ENCODE data around the gene ENTPD2. TPM values are rescaled to one million over a fixed set of nuclear protein-coding genes. Genes with fewer than 3 reads are reported as not detected.
A peak's percentile ranks its signal among the peaks of the same experiment; 100 is the strongest.

The ENTPD2 gene
- total RNA-seq, 4 donors from 2014 or later, result 0.22 to 0.49 TPM; not detected in 2

DNA sequence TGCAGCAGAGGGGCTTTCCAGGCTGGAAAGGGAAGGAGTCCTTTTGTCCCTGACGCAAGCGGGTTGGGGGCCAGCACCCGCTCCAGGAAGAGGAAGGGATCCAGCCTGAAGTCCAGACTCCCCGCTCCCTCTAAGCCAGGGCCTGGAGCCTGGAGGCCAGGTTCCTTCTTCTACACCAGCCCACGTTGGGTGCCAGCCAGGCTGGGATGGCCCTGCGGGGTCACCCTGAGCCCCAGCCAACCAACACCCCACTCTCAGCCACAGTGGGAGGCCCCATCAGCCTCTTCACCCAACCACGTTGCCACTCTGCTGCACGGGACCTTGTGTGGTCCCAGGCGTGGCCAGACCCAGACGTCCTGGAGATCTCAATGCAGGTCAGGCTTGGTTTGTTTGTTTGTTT, 21.0 kb downstream of the ENTPD2 start:
- Histone ChIP-seq H3K27ac (no peak overlapping the region), H3K4me3 (replicated peaks in 1 of 3) (no peak overlapping the region), H3K36me3 (no peaks in the 10 kb centered on the region), H3K4me1 (peaks cover 21 to 37% of the 10 kb centered on the region in 2 donors), H3K27me3 (no peaks in the 10 kb centered on the region), H3K9me3 (no peaks in the 10 kb centered on the region)
- DNase-seq, result no peak
- TF ChIP-seq POLR2A (IDR thresholded peaks at IDR 0.05), result no peak
- TF ChIP-seq, protein P1, sequence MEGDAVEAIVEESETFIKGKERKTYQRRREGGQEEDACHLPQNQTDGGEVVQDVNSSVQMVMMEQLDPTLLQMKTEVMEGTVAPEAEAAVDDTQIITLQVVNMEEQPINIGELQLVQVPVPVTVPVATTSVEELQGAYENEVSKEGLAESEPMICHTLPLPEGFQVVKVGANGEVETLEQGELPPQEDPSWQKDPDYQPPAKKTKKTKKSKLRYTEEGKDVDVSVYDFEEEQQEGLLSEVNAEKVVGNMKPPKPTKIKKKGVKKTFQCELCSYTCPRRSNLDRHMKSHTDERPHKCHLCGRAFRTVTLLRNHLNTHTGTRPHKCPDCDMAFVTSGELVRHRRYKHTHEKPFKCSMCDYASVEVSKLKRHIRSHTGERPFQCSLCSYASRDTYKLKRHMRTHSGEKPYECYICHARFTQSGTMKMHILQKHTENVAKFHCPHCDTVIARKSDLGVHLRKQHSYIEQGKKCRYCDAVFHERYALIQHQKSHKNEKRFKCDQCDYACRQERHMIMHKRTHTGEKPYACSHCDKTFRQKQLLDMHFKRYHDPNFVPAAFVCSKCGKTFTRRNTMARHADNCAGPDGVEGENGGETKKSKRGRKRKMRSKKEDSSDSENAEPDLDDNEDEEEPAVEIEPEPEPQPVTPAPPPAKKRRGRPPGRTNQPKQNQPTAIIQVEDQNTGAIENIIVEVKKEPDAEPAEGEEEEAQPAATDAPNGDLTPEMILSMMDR (IDR thresholded peaks at IDR 0.05), result no peak
- intact Hi-C loops (cut with DNase I), result loop anchor here (5.0 to 10.0 kb wide), 2 partner anchors 188 to 246 kb away; partner anchors contain the start of genes AJM1 and PHPT1
- 88 to 96% methylated on average over 4 to 9 of the region's 10 CpGs for WGBS, 2 donors

DNA sequence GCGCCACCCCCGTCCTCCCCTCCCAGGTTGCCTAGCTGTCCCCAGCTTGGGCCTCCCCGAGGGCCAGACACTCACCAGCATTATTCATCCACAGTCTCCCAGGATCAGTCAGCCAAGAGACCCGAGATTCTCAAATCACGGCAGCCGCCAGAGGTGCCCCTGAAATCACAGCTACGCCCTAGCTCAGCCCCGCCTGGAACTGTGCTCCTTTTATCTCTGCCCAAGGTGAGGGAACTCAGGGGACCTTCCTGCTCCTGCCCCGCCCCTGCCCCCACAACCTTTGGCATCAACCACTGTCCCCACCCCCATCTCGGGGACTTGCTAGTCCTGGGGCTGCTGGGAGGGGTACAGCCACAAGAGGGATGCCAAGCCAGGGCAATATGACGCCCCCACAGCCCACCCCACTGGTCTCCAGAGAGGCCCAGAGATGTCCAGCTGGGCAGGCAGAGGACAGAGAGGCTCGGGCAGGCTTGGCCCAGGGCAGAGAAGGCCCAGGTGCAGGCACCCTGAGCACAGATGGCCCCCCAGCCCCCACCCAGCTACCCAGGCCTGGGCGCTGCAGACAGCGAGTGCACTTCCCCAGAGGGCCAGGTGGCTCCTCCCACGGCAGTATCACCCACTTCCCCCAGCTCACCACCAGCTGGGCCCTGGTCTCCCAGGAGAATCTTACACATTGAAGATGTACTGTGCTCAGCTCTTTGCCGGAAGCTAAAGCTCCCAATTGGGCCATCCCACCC, 21.8 kb downstream of the ENTPD2 start, which contains the start of gene FUT7:
Gene FUT7, minus strand, starts transcription at position 185 of the 737 bp plus-strand sequence. Its CDS starts 97 bp downstream, at position 88.
- no peak for TF ChIP-seq POLR2A (IDR thresholded peaks at IDR 0.05)
- TF ChIP-seq, protein P1 (IDR thresholded peaks at IDR 0.05), result no peak
- Histone ChIP-seq H3K4me1 (peaks cover 26 to 43% of the 10 kb centered on the region in 2 donors), H3K27ac (no peak within 1 kb of the TSS), H3K4me3 (replicated peaks in 1 of 3) (no peak within 1 kb of the TSS), H3K36me3 (no peaks in the 10 kb centered on the region), H3K27me3 (no peaks in the 10 kb centered on the region), H3K9me3 (no peaks in the 10 kb centered on the region)
- 67 to 72% methylated on average over 14 to 15 of the region's 16 CpGs for WGBS, 2 donors
- intact Hi-C loops (cut with DNase I), result loop anchor here (2.0 to 10.0 kb wide), 3 partner anchors 83 to 245 kb away; partner anchors contain the start of genes AJM1 and PHPT1
- no peak for DNase-seq

DNA sequence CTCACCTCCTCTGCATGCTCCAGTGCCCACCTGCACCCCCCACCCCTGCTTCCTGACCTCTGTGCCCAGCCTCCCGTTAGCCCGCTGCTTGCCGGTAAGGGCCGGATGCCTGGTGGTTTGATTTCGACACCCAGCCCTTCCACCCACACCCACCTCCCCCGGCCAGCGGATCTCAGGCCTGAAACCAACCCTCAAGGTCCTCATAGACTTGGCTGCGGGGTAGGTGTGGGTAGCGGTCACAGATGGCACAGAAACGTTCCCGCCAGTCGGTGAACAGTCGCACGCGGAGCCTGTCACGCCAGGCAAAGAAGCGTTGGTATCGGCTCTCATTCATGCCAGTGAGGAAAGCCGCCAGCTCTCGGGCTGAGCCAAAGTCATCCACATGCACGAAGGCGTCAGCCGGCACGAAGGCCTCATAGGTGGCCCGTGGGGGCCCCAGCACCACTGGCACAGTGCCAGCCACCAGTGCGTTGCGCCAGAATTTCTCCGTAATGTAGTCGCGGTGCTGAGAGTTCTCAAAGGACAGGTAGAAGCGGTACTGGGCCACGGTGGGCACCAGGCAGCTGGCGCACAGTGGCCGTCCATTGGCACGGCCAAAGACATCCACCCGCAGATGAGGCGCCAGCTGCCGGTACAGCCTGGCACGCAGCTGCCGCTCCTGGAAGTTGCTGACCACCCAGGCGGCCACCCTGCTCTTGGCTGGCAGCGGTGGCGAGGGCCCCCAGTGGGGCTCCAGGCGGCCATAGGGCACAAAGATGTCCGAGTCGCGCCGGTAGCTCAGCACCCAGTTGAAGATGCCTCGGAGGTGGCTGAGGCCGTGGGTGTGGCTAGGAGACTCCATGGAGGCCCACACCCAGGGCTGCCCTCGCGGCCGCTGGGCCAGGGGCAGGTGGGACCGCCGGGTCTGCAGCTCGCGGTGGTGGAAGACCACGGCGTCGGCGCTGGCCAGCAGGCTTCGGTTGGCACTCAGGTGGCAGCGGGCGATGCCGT, 23.0 kb downstream of the ENTPD2 start:
- 86 to 88% methylated on average over 46 to 49 of the region's 65 CpGs for WGBS, 2 donors
- H3K4me1 ChIP-seq, result peaks cover 37 to 51% of the 10 kb centered on the region in 2 donors
- H3K4me3 ChIP-seq (replicated peaks in 1 of 3), result no peak overlapping the region
- DNase-seq, result peak in 1 of 2 donors; percentile 25
- intact Hi-C loops (cut with DNase I), result loop anchor here (2.0 to 10.0 kb wide), 3 partner anchors 82 to 244 kb away; partner anchors contain the start of genes AJM1 and PHPT1
- H3K9me3 ChIP-seq, result no peaks in the 10 kb centered on the region
- H3K27me3 ChIP-seq, result no peaks in the 10 kb centered on the region
- H3K36me3 ChIP-seq, result no peaks in the 10 kb centered on the region
- no peak overlapping the region for H3K27ac ChIP-seq
- TF ChIP-seq, protein P1 (IDR thresholded peaks at IDR 0.05), result no peak
- no peak for TF ChIP-seq POLR2A (IDR thresholded peaks at IDR 0.05)

DNA sequence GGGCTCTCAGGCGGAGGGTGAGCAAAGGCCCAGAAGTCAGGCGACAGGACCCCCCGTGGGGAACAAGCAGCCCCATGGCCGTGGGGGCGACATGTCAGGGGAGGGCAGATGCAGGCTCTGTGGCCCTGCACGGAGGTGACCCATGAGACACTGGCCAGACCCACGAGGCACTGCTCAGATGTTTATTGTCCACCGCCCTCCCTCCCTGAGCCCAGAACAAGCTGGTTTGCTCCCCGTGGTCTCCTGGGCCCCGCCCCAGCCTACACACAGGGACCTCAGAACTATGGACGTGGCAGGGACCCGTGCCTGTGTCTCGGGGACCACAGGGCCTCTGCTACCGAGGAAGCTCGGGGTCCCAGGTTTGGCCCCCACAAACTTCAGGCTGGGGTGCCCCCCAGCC, 23.9 kb downstream of the ENTPD2 start:
- no peak overlapping the region for H3K27ac ChIP-seq
- H3K36me3 ChIP-seq, result no peaks in the 10 kb centered on the region
- no peaks in the 10 kb centered on the region for H3K27me3 ChIP-seq
- H3K9me3 ChIP-seq, result no peaks in the 10 kb centered on the region
- H3K4me3 ChIP-seq (replicated peaks in 1 of 3), result no peak overlapping the region
- TF ChIP-seq POLR2A (IDR thresholded peaks at IDR 0.05), result no peak
- TF ChIP-seq, protein P1 (IDR thresholded peaks at IDR 0.05), result no peak
- no peak for DNase-seq
- peaks cover 32 to 50% of the 10 kb centered on the region in 2 donors for H3K4me1 ChIP-seq
- intact Hi-C loops (cut with DNase I), result loop anchor here (2.0 to 10.0 kb wide), 3 partner anchors 81 to 243 kb away; partner anchors contain the start of genes AJM1 and PHPT1
- 81 to 86% methylated on average over 6 to 14 of the region's 15 CpGs for WGBS, 2 donors
